ENCODE measurements around the gene GLCCI1.
"Not testable (repeated sequence)": the region's sequence is repeated elsewhere in the genome, so short reads cannot be mapped to it uniquely, and the experiment has no call there.

The GLCCI1 gene

DNA sequence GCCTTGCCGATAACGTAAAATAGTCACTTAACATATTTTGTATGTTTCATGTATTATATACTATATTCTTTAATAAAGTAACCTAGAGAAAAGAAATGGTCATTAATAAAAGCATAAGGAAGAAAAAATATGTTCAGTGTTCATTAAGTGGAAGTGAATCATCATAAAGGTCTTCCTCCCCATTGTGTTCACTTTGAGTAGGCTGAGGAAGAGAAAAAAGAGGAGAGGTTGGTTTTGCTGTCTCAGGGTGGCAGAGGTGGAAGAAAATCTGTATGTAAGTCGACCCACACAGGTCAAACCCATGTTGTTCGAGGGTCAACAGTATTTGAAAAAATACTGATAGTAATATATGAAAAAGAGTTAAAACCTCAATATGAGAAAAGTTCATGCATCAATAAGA is 90.3 kb downstream of the GLCCI1 start:
- Histone ChIP-seq H3K9ac (no peak overlapping the region), H3K4me1 (no peaks in the 10 kb centered on the region), H3K27ac (no peak overlapping the region), H3K36me3 (peaks cover 6 to 77% (median 47%) of the 10 kb centered on the region in 11 experiments; a peak in 19 of 22 replicates), H3K27me3 (no peaks in the 10 kb centered on the region), H3K4me3 (no peak overlapping the region), H4K20me1 (no peaks in the 10 kb centered on the region), H3K9me3 (replicated peaks in 1 of 11) (peaks cover 0 to 21% (median 14%) of the 10 kb centered on the region in 11 experiments; a peak in 15 of 22 replicates), H3K4me2 (no peak overlapping the region)
- TF ChIP-seq Cebpa-rat (IDR thresholded peaks at IDR 0.05) = no peak

GRCh38 chr7:8060241-8060640 is 91.6 kb downstream of the GLCCI1 start:
- Histone ChIP-seq H3K27me3 (no peaks in the 10 kb centered on the region), H3K9ac (no peak overlapping the region), H3K4me1 (no peaks in the 10 kb centered on the region), H3K4me2 (no peak overlapping the region), H3K27ac (no peak overlapping the region), H4K20me1 (no peaks in the 10 kb centered on the region), H3K4me3 (no peak overlapping the region), H3K36me3 (peaks cover 6 to 85% (median 52%) of the 10 kb centered on the region in 11 experiments; a peak in 20 of 22 replicates), H3K9me3 (replicated peaks in 1 of 11) (peaks cover 0 to 33% (median 20%) of the 10 kb centered on the region in 11 experiments; a peak in 15 of 22 replicates)
- no peak for TF ChIP-seq Cebpa-rat (IDR thresholded peaks at IDR 0.05)

- H3K4me2 ChIP-seq, H4K20me1 ChIP-seq, H3K27ac ChIP-seq, H3K4me1 ChIP-seq, H3K4me3 ChIP-seq, H3K27me3 ChIP-seq, H3K9ac ChIP-seq: not testable (repeated sequence)
- H3K9me3 ChIP-seq (replicated peaks in 1 of 11) = peaks cover 0 to 42% (median 21%) of the 10 kb centered on the region in 11 experiments; a peak in 15 of 22 replicates
- peaks cover 0 to 92% (median 46%) of the 10 kb centered on the region in 11 experiments; a peak in 16 of 22 replicates for H3K36me3 ChIP-seq
Observed at GRCh38 chr7:8063300-8063699, 94.7 kb downstream of the GLCCI1 start.

DNA sequence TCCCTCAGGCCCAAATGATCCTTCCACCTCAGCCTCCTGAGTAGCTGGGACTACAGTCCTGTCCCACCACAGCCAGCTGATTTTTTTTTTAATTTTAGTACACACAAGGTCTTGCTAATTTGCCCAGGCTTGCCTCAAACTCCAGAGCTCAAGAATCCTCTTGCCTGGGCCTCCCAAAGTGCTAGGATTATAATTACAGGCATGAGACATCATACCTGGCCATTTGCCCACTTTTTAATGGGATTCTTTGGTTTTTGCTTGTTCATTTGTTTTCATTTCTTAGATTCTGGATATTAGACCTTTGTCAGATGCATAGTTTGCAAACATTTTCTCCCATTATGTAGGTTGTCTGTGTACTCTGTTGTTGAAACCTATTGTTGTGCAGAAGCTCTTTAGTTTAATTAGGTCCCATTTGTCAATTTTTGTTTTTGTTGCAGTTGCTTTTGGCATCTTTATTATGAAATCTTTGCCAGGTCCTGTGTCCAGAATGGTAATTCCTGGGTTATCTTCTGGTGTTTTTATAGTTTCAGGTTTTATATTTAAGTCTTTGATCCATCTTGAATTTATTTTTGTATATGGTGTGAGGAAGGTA is 95.2 kb downstream of the GLCCI1 start:
- no peak overlapping the region for H3K4me3 ChIP-seq
- H3K27ac ChIP-seq = no peak overlapping the region
- no peaks in the 10 kb centered on the region for H3K27me3 ChIP-seq
- no peaks in the 10 kb centered on the region for H3K4me1 ChIP-seq
- H3K36me3 ChIP-seq = peaks cover 0 to 92% (median 46%) of the 10 kb centered on the region in 11 experiments; a peak in 16 of 22 replicates
- peaks cover 0 to 42% (median 21%) of the 10 kb centered on the region in 11 experiments; a peak in 15 of 22 replicates for H3K9me3 ChIP-seq (replicated peaks in 1 of 11)
- H3K9ac ChIP-seq = no peak overlapping the region
- H4K20me1 ChIP-seq = no peaks in the 10 kb centered on the region; a peak in 1 of 22 replicates
- H3K4me2 ChIP-seq = no peak overlapping the region
- no peak for TF ChIP-seq Cebpa-rat (IDR thresholded peaks at IDR 0.05)

DNA sequence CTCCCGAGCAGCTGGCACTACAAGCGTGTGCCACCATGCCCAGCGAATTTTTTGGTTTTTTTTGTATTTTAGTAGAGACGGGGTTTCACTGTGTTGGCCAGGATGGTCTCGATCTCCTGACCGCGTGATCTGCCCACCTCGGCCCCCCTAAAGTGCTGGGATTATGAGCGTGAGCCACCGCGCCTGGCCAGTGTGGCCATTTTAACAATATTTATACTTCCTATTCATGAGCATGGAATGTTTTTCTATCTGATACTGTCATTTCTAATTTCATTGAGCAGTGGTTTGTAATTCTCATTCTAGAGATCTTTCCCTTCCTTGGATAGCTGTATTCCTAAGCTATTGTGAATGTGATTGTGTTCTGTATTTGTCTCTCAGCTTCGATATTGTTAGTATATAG is 96.2 kb downstream of the GLCCI1 start:
- no peak overlapping the region for H3K9ac ChIP-seq
- no peak overlapping the region for H3K27ac ChIP-seq
- H3K4me2 ChIP-seq = no peak overlapping the region
- peaks cover 0 to 92% (median 46%) of the 10 kb centered on the region in 11 experiments; a peak in 16 of 22 replicates for H3K36me3 ChIP-seq
- no peaks in the 10 kb centered on the region for H3K27me3 ChIP-seq
- no peak overlapping the region for H3K4me3 ChIP-seq
- H3K4me1 ChIP-seq = no peaks in the 10 kb centered on the region
- H3K9me3 ChIP-seq (replicated peaks in 1 of 11) = peaks cover 0 to 42% (median 21%) of the 10 kb centered on the region in 11 experiments; a peak in 15 of 22 replicates
- TF ChIP-seq Cebpa-rat (IDR thresholded peaks at IDR 0.05) = no peak
- no peaks in the 10 kb centered on the region; a peak in 1 of 22 replicates for H4K20me1 ChIP-seq

- no peaks in the 10 kb centered on the region for H3K4me1 ChIP-seq
- H3K9me3 ChIP-seq (replicated peaks in 1 of 11) = peaks cover 0 to 42% (median 21%) of the 10 kb centered on the region in 11 experiments; a peak in 15 of 22 replicates
- no peak overlapping the region for H3K9ac ChIP-seq
- H3K36me3 ChIP-seq = peaks cover 0 to 88% (median 44%) of the 10 kb centered on the region in 11 experiments; a peak in 17 of 22 replicates
- no peak overlapping the region for H3K4me2 ChIP-seq
- no peaks in the 10 kb centered on the region for H3K27me3 ChIP-seq
- TF ChIP-seq Cebpa-rat (IDR thresholded peaks at IDR 0.05) = no peak
- H4K20me1 ChIP-seq = no peaks in the 10 kb centered on the region; a peak in 1 of 22 replicates
- H3K4me3 ChIP-seq = no peak overlapping the region
- H3K27ac ChIP-seq = no peak overlapping the region
Observed at GRCh38 chr7:8065356-8065813, 96.8 kb downstream of the GLCCI1 start.

DNA sequence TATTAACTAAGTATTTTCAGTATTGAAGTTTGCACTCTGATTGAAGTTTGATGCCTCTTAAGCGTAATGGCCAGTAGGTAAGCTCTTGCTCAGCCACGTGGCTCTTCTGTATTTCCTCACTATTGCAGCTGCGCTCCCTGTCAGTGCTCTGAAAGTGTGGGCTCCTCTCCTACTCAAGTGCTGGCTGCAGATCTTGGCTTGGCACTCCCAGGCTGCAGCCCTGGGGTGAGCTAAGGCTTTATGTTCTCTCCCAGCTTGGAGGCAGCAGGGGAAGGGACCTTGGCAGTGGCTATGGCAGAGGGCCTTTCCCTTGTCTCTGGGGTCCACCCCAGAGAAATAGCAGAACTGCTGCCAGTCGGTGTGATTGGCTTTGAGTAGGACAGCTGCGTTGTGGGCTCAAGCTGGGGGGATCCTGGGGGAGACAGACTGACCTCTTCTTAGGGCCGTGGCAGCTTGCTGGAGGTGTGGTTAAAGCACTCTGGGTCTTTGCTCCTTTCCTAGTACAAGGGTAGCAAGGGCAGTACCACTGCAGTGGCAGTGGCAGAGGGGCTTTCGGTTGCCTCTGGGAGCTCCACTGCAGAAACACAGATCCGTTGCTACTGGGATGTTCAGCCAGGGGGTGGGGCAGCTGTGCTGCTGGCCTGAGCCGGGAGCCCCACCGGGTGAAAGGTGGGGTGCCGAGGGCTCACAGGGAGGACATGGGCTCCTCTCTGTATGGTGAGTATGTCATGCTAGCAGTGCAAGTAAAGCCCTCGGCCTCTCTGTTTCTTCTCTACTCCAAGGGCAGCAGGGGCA is 100.5 kb downstream of the GLCCI1 start:
- H4K20me1 ChIP-seq = no peaks in the 10 kb centered on the region; a peak in 1 of 22 replicates
- H3K4me1 ChIP-seq = no peaks in the 10 kb centered on the region
- TF ChIP-seq Cebpa-rat (IDR thresholded peaks at IDR 0.05) = no peak
- H3K27me3 ChIP-seq = no peaks in the 10 kb centered on the region
- H3K27ac ChIP-seq = no peak overlapping the region
- no peak overlapping the region for H3K4me3 ChIP-seq
- H3K4me2 ChIP-seq = no peak overlapping the region
- H3K36me3 ChIP-seq = peaks cover 0 to 84% (median 26%) of the 10 kb centered on the region in 11 experiments; a peak in 17 of 22 replicates
- H3K9me3 ChIP-seq (replicated peaks in 1 of 11) = peaks cover 0 to 20% (median 8%) of the 10 kb centered on the region in 11 experiments; a peak in 7 of 22 replicates
- H3K9ac ChIP-seq = no peak overlapping the region

GRCh38 chr7:8070451-8071180 is 102.0 kb downstream of the GLCCI1 start:
- H3K27me3 ChIP-seq = no peaks in the 10 kb centered on the region
- no peak overlapping the region for H3K27ac ChIP-seq
- no peak for TF ChIP-seq Cebpa-rat (IDR thresholded peaks at IDR 0.05)
- H3K4me1 ChIP-seq = no peaks in the 10 kb centered on the region
- peaks cover 0 to 84% (median 17%) of the 10 kb centered on the region in 11 experiments; a peak in 16 of 22 replicates for H3K36me3 ChIP-seq
- H3K9me3 ChIP-seq (replicated peaks in 1 of 11) = peaks cover 0 to 5% (median 0%) of the 10 kb centered on the region in 11 experiments; a peak in 2 of 22 replicates
- no peak overlapping the region for H3K9ac ChIP-seq
- no peak overlapping the region for H3K4me2 ChIP-seq
- H3K4me3 ChIP-seq = no peak overlapping the region
- no peaks in the 10 kb centered on the region; a peak in 1 of 22 replicates for H4K20me1 ChIP-seq

GRCh38 chr7:8078418-8078817 is 109.8 kb downstream of the GLCCI1 start:
- Histone ChIP-seq H3K9me3 (replicated peaks in 1 of 11) (no peaks in the 10 kb centered on the region), H3K4me3 (no peak overlapping the region), H3K4me1 (no peaks in the 10 kb centered on the region), H3K4me2 (no peak overlapping the region), H3K9ac (no peak overlapping the region), H3K36me3 (peaks cover 0 to 27% (median 0%) of the 10 kb centered on the region in 11 experiments; a peak in 8 of 22 replicates), H3K27me3 (no peaks in the 10 kb centered on the region), H4K20me1 (no peaks in the 10 kb centered on the region), H3K27ac (no peak overlapping the region)
- TF ChIP-seq Cebpa-rat (IDR thresholded peaks at IDR 0.05) = no peak

Data from BLaER1 treated with 17β-estradiol and CSF1 and Interleukin-3, amounts not matched to agents 10 nM and 100 nM (cell line).